Thyroid gland (tissue), 4 donors: ENCODE measurements around the gene SERPINA9. TPM values are rescaled to one million over a fixed set of nuclear protein-coding genes. Genes with fewer than 3 reads are reported as not detected.

Experiments
- DNase-seq, 2 donors: peaks; one replicate each; pipeline ENCODE4 v3.0.0-alpha.2; 2019
- H3K27ac ChIP-seq, 3 donors: fragments of 200-600 bp; sonication (generic); 1 replicate in 2 of 3; 2 replicates in 1 of 3; pipeline ENCODE4 v1.5.1; 2016 to 2019; ENCODE audit warnings: mild to moderate bottlenecking in 1 of 3, moderate library complexity in 1 of 3
- H3K27me3 ChIP-seq: fragments of 200-600 bp; sonication (generic); one replicate; pipeline ENCODE4 v1.5.1; 2019
- H3K36me3 ChIP-seq, 2 donors: fragments of 200-600 bp; sonication (generic); one replicate each; pipeline ENCODE4 v1.5.1; 2016 to 2019
- H3K4me1 ChIP-seq, 2 donors: fragments of 200-600 bp; sonication (generic); one replicate each; pipeline ENCODE4 v1.5.1; 2017 to 2019
- H3K4me3 ChIP-seq, 3 donors: fragments of 200-600 bp; sonication (generic); replicated peaks in 1 of 3; 1 replicate in 2 of 3; 2 replicates in 1 of 3; pipeline ENCODE4 v1.5.1; 2016; ENCODE audit warnings: mild to moderate bottlenecking in 1 of 3
- H3K9me3 ChIP-seq: fragments of 200-600 bp; sonication (generic); one replicate; pipeline ENCODE4 v1.5.1; 2017
- POLR2A ChIP-seq, 2 donors: fragments of 450-650 bp; IDR thresholded peaks; one replicate each; pipeline ENCODE4 v1.6.1; 2017; ENCODE audit warnings: antibody characterized with exemption in 2 of 2, mild to moderate bottlenecking in 2 of 2, moderate library complexity in 1 of 2
- WGBS, 2 donors: methylation state at CpG; one replicate each; pipeline ENCODE4 v1.1.5; 2017; 5-methylcytosine and 5-hydroxymethylcytosine counted together
- intact Hi-C: fragments of 100-400 bp; cut with DNase I; formaldehyde crosslinking; loops from one replicate; pipeline ENCODE4 v1.15.1; 2023
- total RNA-seq, 4 donors: library from RNA; depleted of rRNA; stranded (reverse); fragments of >200 nt; gene quantifications; one replicate each; pipeline ENCODE4 v1.2.3, GENCODE V29; 2016
- TF ChIP-seq, protein P1 (sequence below), 6 experiments: fragments of 200-600 bp in 3 of 6; fragments of 450-650 bp in 3 of 6; sonication (generic) in 3 of 6; IDR thresholded peaks; one replicate each; pipeline ENCODE4 v1.5.1; 2016 to 2019; ENCODE audit warnings: antibody characterized with exemption in 6 of 6, mild to moderate bottlenecking in 2 of 6, inconsistent platforms in 1 of 6, moderate library complexity in 1 of 6

The SERPINA9 gene, protein sequence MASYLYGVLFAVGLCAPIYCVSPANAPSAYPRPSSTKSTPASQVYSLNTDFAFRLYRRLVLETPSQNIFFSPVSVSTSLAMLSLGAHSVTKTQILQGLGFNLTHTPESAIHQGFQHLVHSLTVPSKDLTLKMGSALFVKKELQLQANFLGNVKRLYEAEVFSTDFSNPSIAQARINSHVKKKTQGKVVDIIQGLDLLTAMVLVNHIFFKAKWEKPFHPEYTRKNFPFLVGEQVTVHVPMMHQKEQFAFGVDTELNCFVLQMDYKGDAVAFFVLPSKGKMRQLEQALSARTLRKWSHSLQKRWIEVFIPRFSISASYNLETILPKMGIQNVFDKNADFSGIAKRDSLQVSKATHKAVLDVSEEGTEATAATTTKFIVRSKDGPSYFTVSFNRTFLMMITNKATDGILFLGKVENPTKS
- total RNA-seq = not detected

DNA sequence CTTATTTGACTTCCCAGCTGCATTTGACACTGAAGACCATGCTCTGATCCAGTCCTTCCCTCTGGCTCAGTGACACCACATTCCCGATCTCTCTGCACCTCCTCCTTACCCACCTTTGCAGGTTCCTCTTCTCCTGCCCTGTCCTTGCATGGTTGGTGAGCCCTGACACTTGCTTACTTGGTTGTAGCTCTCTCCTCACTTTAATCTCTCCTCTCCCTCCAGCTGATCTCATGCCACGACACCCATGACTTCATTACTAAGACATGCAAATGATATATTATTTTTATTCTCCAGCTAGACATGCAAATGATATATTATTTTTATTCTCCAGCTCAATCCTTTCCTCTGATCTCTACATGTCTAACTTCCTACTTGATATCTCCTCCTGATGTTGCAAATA, at the start of gene SERPINA9:
Gene SERPINA9 (minus strand): TSS at position 175 of the 400 bp plus-strand sequence. CDS start 6,357 bp downstream, outside the sequence.
- no peak for DNase-seq
- Histone ChIP-seq H3K9me3 (no peaks in the 10 kb centered on the region), H3K4me1 (no peaks in the 10 kb centered on the region), H3K27me3 (no peaks in the 10 kb centered on the region), H3K27ac (no peak within 1 kb of the TSS), H3K36me3 (no peaks in the 10 kb centered on the region), H3K4me3 (no peak within 1 kb of the TSS)
- intact Hi-C loops = no loop called here
- TF ChIP-seq, protein P1, sequence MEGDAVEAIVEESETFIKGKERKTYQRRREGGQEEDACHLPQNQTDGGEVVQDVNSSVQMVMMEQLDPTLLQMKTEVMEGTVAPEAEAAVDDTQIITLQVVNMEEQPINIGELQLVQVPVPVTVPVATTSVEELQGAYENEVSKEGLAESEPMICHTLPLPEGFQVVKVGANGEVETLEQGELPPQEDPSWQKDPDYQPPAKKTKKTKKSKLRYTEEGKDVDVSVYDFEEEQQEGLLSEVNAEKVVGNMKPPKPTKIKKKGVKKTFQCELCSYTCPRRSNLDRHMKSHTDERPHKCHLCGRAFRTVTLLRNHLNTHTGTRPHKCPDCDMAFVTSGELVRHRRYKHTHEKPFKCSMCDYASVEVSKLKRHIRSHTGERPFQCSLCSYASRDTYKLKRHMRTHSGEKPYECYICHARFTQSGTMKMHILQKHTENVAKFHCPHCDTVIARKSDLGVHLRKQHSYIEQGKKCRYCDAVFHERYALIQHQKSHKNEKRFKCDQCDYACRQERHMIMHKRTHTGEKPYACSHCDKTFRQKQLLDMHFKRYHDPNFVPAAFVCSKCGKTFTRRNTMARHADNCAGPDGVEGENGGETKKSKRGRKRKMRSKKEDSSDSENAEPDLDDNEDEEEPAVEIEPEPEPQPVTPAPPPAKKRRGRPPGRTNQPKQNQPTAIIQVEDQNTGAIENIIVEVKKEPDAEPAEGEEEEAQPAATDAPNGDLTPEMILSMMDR (IDR thresholded peaks at IDR 0.05) = no peak
- no peak for TF ChIP-seq POLR2A (IDR thresholded peaks at IDR 0.05)
- WGBS, 2 donors = 69 to 83% methylated on average over 2 of the region's 2 CpGs

DNA sequence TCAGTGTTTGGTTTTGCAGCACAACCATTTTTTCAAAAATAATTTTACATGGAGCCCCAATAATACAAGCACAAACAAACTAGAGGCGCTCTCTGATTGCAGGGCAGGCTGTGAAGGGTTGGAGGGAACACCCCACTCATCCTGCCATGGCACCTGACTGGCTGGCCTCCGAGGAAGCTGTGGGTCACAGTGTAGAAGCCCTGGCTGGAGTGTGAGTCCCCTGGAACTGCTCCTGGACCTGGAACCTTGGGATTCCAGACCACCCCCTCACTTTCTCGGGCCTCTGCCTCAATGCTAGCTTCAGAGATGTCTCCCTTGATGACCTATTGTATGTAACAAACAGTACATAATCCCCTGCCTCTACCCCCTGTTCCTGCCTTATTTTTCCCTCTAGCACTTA, 48.1 kb upstream of the SERPINA9 start:
- no peaks in the 10 kb centered on the region for H3K27me3 ChIP-seq
- H3K4me3 ChIP-seq = no peak overlapping the region
- H3K27ac ChIP-seq = no peak overlapping the region
- DNase-seq = no peak
- 59 to 63% methylated on average over 3 of the region's 3 CpGs for WGBS, 2 donors
- TF ChIP-seq, protein P1 (IDR thresholded peaks at IDR 0.05) = no peak
- TF ChIP-seq POLR2A (IDR thresholded peaks at IDR 0.05) = no peak
- intact Hi-C loops = no loop called here
- H3K36me3 ChIP-seq = no peaks in the 10 kb centered on the region
- H3K4me1 ChIP-seq = no peaks in the 10 kb centered on the region
- no peaks in the 10 kb centered on the region for H3K9me3 ChIP-seq

DNA sequence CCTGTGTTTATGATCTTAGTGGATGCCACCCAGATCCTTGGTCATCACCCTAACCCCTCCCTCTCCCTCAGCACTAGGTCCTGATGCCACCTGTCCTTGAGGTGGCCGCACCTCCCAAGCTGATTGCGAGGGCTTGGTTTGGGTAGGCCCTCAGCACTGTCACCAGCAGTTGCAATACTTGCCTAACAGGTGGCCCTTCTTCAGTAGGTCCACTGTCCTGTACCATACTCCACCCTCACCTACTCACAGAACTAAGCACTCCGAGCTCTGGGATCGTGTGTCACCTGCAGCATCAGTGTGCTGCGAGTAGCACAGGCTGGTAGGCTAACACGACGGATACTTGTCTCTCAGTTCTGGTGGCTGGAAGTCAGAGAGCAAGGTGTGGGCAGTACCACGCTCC, 47.3 kb upstream of the SERPINA9 start:
- no peak for TF ChIP-seq POLR2A (IDR thresholded peaks at IDR 0.05)
- H3K36me3 ChIP-seq = no peaks in the 10 kb centered on the region
- no peaks in the 10 kb centered on the region for H3K9me3 ChIP-seq
- intact Hi-C loops = no loop called here
- H3K4me3 ChIP-seq = no peak overlapping the region
- no peak for DNase-seq
- 84 to 88% methylated on average over 8 of the region's 8 CpGs for WGBS, 2 donors
- no peaks in the 10 kb centered on the region for H3K4me1 ChIP-seq
- no peak overlapping the region for H3K27ac ChIP-seq
- no peaks in the 10 kb centered on the region for H3K27me3 ChIP-seq

DNA sequence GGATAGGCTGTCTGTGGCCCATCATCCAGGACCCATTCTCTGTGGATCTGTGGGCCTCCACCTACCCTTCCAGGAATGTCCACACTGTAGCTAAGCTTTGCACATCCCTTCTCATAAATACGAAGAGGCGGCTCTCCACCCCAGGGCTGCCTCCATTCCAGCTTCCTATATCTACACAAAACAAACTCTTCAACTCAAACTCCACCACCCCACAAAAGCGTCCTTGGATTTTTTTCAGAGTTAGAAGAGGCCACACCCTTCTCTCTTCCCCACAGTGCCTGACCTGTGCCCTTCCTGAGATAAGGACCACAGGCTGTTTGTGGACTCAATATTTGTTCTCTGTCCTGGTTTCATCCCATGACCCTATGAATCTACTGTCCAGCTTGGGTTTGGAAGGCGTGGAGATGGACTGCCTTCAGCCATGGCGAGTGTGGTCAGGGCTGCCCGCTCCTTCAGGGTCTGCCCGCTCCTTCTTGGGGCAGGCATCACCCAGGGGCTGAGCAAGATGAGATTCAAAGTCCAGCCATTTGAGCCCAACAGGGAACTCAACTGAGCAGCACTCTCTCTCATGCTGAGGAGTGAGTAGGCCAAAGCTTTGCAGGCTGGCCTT, 46.2 kb upstream of the SERPINA9 start:
- no peak for DNase-seq
- no peak for TF ChIP-seq POLR2A (IDR thresholded peaks at IDR 0.05)
- TF ChIP-seq, protein P1 (IDR thresholded peaks at IDR 0.05) = no peak
- Histone ChIP-seq H3K4me3 (no peak overlapping the region), H3K36me3 (no peaks in the 10 kb centered on the region), H3K27me3 (no peaks in the 10 kb centered on the region), H3K4me1 (no peaks in the 10 kb centered on the region), H3K9me3 (no peaks in the 10 kb centered on the region), H3K27ac (no peak overlapping the region)
- intact Hi-C loops = no loop called here
- WGBS, 2 donors = 87 to 89% methylated on average over 7 of the region's 7 CpGs

DNA sequence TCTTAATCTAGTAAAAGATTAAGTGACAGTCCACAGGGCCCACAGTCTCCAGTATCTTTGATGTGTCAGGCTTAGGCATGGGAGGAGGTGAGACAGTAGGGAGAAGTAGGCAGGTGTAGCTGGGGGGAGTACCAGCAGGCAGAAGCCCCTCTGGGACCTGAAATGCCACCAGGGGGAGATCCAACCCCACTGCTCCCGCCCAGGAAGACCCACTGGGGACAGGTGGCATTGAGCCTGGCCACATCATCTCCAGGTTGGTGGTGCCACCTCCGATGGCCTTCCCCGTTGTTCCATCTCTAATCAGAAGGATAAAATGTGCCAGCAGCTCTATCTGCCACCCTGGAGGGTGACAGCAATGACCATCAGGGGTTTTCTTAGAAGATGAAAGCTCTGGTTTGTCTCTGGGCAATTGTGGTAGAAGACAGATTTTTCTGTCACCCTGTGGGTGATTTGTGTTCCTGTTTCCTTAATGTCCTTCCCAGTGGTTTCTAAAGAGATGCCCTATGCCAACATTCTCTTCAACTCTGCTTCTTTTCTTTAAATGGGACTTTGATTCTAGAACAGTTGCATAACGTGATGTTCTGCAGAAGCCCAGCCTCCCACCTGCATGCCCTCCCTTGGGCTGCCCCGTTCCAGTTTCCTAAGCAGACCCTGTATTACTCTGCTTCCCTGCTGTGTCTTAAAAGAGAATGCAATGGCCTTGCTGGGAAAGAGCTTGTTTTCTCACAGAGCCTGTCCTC, 45.5 kb upstream of the SERPINA9 start:
- Histone ChIP-seq H3K36me3 (no peaks in the 10 kb centered on the region), H3K9me3 (no peaks in the 10 kb centered on the region), H3K4me3 (no peak overlapping the region), H3K27ac (no peak overlapping the region), H3K27me3 (no peaks in the 10 kb centered on the region), H3K4me1 (no peaks in the 10 kb centered on the region)
- TF ChIP-seq POLR2A (IDR thresholded peaks at IDR 0.05) = no peak
- TF ChIP-seq, protein P1 (IDR thresholded peaks at IDR 0.05) = no peak
- 46 to 51% methylated on average over 5 of the region's 5 CpGs for WGBS, 2 donors
- intact Hi-C loops = no loop called here
- DNase-seq = no peak
